HG03025 (cell line): Measurements from ENCODE around the gene LRP1.
"Not testable (repeated sequence)": the region's sequence is repeated elsewhere in the genome, so short reads cannot be mapped to it uniquely, and the experiment has no call there.

Experiments used
- ATAC-seq: cut with Tn5 transposase; IDR thresholded peaks from one replicate; pipeline ENCODE4 v1.9.1; 2021; ENCODE audit warnings: mild to moderate bottlenecking, moderate library complexity; ENCODE audit not compliant: unreplicated experiment, low FRiP score

LRP1 gene

DNA sequence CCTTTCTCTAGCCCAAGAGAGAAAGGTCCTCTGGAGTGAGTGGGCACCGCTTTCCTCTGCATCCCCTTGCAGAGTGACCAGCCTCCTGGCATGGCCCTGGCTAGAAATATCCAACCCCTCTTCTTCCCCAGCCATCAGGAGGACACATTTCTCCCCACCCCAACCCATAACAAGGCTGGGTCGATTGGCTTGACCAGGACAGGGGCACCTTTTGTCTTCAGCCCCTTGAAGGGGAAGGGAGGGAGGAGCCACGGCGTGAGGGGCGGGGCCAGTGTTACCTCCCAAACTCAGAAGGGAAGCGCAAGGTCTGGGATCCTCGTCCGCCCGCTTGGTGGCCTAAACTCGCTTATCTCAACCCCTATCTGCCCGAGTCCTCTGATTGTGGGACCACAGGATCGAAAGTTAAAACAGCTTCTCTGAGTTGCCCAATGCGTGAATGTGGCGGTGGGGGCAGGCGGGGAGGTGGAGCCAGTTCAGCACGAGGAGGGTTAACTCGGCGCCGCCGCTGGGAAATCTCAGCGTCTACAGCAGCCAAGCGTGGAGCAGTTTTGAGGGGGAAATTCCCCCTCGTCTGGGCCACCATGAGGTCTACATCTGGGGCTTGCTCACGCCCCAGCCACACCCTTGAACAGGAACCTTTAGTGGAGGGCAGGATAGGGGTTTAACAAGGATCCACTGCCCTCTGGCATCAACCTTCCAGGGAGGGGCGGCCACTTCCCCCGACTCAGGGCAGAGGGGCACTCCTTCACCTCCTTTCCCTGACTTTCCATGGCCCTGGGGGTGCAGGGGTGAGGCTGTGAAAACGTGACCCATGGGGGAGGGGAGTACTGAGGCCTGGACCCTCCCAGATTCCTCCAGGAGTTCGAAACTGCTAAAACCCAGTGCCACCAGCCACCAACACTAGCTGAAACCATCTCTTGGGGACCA is 17.9 kb upstream of the LRP1 start:
- no peak for ATAC-seq

- peak; percentile 60 for ATAC-seq
Observed at GRCh38 chr12:57111031-57111734, 17.1 kb upstream of the LRP1 start, which contains the start of gene STAT6. STAT6 (minus strand) TSS chr12:57111362; CDS start chr12:57108278, 3,084 bp downstream.

DNA sequence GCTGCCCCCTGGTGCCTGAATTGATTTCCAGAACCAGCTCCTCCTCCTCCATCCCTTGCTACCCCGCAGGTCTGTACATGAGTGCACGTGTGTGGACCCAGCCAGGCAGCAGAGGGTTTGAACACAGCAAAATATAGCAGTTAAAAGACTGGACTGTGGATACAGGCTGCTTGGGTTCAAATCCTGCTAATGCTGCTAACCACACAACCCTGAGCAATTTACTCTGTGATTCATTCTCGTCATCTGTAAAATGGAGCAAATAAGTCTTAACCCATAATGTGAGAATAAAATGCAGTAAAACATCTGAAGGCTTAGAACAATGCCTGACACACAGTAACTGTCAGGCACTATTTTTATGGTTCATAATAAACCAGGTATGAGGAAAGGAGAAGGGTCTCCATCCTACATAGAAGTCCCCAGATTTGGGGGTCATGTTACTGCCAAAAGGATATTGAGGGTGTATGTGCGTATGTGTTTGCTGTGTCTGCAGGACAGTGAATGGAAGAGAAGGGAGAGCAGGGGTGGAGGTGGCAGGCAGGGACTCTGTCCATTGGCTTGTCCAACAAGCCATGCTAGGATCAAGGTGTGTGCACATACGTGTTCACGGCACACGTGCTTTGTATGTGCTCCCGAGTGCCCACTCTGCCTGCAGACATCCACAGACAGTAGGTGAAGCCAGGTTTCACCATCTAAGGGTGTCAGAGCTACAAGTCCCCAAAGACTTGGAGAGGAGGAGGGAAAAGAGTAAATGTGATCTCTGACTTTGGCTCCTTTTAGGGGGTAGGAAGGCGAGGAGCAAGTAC is 15.6 kb upstream of the LRP1 start:
- ATAC-seq: no peak

GRCh38 chr12:57116580-57117281 is 11.6 kb upstream of the LRP1 start:
- ATAC-seq: no peak

GRCh38 chr12:57118711-57119271 is 9.5 kb upstream of the LRP1 start:
- no peak for ATAC-seq

- no peak for ATAC-seq
Observed at GRCh38 chr12:57119294-57120085, 8.8 kb upstream of the LRP1 start.

- ATAC-seq: not testable (repeated sequence)
Observed at GRCh38 chr12:57120718-57121117, 7.6 kb upstream of the LRP1 start.

DNA sequence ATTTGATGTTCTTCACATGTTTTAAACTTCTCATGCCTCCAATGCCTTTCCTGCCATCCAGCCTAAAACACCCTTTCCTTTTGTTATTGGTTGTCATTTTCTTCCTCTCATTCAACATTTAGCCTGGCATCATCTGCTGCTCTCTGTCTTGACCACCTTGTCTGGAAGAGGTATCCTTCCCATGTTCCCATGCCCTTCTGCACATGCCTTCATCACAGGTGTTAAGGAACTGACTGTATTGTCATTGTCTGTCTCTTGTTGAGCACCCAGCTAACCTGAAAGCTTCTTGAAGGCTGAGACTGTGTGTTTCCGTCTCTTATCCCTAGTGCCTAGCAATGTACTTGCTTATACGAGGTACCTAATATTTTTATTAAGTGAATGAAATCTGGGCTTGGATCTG is 4.5 kb upstream of the LRP1 start:
- no peak for ATAC-seq

DNA sequence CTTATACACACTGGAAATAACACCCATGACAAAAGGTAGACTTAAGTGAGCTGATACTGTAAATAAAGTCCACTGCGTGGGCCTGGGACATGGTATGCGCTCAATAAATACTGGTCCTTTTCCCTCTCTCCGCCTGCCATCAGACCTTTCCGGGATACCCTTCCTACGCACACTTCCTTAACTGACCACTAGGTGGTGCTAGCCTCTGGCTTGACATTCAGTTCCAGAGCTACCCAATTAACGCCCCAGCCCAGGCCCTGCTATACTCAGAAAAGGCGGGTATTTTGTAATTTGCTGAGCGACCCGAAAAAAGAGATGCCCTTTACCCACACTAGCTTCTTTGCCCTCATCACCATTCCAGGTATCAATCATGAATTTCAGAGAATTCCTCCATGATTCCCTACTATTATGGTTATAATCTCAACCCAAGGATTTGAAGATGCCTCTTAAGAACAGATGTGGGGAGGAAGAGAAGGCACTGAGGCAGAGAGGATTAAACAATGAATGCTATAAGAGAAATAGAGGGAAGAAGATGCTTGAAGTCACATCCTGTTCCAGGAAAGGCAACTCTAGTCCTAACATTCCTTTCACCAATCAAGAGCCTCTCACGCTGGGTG is 3.9 kb upstream of the LRP1 start:
- no peak for ATAC-seq

DNA sequence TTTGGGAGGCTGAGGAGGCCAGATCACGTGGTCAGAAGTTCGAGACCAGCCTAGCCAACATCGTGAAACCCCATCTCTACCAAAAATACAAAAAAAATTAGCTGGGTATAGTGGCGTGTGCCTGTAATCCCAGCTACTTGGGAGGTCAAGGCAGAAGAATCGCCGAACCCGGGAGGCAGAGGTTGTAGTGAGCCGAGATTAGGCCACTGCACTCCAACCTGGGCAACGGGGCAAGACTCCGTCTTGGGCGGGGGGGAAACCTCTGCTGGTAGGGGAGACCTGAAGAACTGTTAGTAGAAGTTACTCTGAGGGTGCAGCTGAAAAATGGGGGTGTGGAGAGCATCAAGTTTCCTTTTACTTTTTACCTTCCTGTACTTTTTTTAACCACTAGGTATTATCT is 2.2 kb upstream of the LRP1 start:
- no peak for ATAC-seq

- no peak for ATAC-seq
Observed at GRCh38 chr12:57126561-57126960, 1.7 kb upstream of the LRP1 start.

DNA sequence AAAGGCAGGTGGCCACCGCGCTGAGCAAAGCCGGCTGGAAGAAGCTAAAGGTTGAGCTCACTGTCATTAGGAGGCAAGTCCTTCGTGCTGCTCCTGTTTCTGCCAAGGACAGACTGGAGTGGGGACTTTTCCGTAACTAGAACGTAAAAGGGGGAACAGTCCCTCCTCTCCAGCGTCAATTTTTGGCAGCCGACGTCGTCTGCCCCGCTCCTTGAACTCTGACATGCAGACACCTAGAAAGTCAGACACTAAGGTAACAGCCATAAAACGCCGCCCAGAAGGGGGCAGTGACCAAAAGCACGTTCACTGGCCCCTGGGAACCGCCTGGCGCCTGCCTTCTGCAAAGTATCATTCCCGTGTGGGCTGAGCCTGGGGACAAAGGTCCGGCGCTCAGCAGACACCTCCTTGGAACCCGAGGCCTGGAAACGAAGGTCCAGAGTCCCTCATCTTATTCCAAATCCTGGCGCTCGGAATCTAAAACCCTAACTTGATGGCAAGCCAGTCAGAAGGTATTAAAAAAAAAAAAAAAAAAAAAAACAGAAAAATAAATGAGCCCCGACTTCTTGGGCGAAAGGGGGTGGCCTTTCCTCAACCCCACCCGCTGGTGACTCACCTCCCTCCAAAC is 1.1 kb upstream of the LRP1 start:
- no peak for ATAC-seq

- no peak for ATAC-seq
Observed at GRCh38 chr12:57128519-57129247, 400 bp downstream of the LRP1 start.

- ATAC-seq: no peak
Observed at GRCh38 chr12:57129321-57129842, 1.1 kb downstream of the LRP1 start.

GRCh38 chr12:57129889-57130288 is 1.6 kb downstream of the LRP1 start:
- ATAC-seq: no peak

DNA sequence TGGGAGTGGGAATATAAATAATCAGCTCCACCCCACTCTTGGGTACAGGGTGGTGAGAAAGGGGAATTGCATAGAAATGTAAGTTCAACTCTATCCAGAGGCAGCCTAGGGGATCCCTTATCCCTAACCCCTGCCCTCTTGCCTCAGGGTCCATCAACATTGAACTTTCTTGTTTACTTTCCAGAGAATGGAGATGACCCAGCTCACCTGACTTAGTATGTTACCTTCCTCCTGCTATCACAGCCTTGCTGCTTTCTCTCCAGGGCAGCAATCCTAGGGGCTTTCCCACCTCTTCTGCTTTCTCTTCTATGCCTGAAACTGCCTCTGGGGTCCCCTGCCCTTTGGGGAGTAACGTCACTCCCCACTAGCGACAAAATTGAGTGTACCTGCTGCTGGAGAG is 2.7 kb downstream of the LRP1 start:
- ATAC-seq: no peak
